ENCODE data around the gene LPP.
A peak's percentile ranks its signal among the peaks of the same experiment; 100 is the strongest.

Gene LPP

DNA sequence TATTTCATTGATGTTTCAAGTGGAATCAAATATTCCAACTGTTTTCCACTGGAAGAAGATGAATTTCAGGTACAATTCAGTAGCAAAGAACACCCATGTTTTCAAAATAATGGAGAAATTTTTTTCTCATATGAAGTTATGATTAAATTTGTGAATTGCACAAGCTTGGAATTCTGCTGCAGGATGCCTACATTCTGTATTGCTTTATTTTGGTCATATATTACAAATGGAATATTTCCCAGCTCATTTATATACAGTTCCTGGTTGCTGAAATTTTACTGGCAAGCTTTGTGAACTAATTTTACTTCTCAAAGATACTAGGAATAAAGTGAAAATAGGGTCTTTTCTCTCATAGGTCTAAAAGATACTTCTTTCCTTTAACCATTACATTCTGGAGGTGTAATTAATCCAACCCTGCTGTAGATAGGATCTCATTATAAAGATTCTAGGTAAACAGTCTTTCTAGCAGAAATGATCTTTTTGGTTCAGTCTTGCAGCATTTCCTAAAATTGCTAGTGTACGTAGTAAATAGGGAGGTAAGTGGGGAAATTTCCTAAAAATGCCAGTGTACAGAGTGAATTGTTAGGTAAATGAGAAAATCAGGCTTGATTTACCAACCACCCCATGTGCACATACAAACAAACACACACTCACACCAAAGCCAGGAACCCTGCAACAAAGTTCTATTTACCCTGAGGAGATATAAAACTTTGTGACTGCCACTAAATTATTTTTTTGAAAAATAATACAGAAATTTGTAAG, 624.3 kb downstream of the LPP start:
- no peak for DNase-seq

DNA sequence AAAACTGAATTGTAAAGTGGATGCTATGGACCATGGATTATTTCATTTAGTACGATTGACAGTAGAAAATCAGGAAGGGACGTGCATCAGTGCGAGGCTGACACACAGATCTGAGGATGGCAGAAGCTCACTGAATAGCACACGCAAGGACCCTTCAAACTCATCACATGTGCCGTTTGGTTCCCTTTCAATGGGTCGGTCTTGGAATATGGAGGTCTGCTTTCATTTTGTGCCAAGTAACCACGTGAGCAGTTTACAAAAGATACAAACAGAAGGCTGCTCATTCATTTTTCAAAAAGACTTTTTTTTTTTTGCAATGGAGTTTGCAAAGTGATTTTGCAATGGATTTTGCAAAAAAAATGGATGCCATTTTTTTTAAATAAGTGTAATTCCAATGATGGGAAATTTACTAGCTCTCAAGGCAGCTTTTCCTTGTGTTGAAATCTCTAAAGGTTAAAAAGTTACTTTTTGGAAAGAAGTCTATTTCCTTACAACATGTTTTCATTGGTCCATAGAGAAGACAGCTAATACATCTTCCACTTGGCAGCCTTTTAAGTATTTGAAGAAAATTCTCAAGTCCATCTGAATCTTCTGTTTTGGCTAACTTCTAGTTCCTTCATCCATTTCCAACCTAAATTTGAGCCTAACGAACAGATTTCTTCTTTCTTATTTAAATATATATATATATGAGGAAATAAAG, 625.5 kb downstream of the LPP start:
- no peak for DNase-seq

DNA sequence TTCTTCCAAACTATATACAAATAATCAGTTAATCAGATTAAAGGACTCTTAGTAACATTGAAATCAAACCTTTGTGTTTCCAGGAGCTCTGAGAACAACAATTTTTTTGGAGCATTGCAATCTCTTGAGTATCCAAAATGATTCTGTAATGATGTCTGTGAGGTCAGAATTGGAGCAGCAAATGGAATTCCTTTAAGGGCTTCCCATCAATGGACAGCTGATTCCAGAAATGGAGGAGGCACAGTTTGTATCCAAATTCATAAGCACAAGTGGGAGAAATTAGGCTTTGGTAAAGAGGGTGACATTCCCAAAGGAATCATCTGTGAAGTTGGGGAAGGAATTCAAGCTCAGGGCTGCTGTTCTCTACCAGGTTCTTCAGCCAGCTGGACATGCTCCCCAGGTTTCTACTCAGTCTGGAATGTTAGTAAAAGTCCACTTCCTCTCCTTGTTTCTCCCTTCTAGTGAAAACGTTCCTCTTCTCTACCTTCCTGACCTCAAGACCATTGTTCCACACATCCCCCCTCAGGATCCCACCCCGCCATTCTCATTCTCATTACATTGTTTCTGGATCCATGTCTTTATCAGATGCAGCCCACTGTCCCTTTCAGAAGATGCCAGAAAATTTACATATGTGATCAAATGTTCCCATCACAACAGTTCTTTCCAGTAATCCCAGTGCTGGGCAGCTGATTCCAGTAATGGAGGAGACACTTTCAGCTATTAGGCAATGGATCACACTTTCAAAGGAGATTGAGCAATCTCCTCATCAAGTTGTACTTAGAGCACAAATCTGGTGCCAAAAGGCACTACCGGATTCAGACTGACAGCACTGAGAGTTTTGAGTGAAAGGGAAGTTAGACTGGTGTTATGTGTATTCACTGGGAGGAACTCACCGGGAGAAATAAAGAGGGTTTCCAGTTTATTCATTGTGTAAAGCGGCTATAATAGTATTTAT, 626.5 kb downstream of the LPP start:
- DNase-seq, result no peak

DNA sequence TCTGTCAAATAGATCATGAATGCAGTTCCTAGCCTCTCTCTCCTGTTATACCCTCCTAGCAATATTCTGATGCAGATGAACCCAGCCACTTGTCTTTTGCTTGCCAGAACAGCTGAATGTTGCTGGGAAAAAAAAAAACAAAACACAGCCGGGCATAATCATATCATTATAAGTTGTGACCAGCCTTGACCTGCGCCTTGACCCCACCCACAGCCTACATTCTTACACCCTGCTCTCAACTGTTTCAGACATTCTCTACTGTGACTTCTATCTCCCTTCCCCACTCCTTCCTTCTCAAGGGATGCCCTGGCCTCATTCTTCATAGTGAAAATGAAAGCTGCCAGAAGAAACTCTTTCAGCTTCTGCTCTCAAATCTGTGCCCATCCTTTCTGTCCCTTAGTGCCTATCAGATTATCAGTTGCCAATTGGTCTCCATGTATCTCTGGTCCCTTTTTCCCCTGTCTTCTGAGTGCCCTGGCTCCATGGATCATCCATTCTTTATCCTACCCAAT, 628.7 kb downstream of the LPP start:
- no peak for DNase-seq

DNA sequence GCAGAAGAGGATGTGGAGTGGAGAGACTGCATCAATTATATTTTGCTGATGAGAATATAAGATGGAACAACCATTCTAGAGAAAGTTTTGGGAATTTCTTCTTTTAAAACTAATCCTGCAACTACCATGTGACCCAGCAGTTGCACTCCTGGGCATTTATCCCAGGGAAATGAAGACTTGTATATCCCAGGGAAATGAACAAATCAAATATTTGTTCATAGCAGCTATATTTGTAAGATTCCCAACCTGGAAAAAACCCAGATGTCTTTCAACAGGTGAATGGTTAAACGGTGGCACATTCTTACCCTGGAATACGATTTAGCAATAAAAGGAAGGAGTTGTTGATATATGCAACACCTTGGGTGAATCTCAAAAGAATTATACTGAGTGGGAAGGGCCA, 632.5 kb downstream of the LPP start:
- no peak for DNase-seq

DNA sequence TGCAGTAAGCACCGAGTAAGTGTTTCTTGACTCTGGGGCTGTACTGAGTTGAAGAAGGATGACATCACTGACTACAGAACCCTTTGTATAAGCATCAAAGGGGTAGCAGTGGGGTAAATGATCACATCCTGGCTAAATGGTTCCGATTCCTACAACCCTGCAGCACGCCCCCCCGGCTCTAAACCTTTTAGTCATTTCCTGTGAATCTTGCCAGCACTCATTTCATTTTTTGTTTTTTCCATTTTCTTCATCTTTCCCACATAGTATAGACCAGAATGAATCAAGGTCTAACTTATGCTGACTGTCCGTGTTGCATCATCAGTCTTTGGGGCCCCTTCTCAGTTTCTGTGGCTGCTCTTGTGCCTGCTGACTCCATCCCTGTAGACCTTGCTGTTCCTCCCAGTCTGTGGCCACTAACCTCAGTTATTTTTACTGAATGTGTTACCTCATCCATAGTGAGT, 634.7 kb downstream of the LPP start:
- no peak for DNase-seq

DNA sequence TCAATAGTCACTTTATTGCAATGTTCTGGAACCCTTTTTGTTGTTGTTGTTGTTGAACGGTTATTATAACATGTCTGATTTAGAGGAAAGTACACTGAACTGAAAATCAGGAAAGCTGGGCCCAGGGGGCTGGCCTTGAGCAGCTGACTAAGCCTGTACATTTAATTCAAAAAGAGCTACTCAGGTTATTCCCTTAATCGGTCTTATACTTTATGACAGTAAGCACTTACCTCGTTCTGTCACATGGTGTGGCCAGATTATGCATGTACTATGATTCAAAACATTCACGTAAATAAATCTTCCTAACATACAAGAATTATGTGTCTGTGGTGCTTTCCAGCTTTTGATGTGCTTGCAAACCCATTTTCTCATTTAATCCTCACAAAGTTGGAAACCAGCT, 635.3 kb downstream of the LPP start:
- no peak for DNase-seq

DNA sequence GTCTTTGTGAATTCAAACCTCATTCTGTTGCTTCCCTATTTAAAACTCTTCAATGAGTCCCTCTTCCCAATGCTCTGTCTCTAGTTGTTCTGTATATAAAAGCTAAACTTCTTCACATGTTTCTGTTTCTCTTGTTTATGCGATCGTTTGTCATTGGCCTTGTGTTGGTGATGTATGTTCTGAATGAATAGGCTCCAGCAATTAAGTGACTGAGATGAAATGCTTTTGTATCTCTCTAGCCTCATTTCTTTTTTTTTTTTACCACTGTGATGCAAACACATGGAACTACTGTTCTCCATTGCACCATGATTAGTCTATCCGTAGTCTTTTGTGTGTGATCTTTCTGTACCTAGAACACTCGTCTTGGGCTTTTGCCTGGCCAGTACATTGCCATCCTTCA, 637.4 kb downstream of the LPP start:
- DNase-seq, result no peak

DNA sequence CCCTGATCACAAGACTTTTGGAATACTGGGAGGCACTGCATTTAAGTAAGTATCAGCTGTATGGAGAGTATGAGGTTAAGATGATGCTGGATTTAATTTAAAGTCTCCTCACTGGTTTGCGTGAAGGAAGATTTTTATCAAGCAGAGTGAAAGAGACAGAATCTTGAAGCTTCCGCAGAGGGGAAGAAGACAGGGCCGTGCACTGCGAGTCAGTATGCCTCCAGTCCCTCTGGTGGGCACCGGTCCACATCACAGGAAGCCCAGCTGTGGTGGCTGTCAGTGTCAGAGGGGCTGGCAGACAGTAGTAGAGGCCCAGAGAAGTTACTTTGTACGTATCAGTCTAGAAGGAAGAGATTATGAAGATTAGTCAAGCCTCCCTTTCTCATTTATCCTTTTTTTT, 638.8 kb downstream of the LPP start:
- peak; percentile 29 for DNase-seq

DNA sequence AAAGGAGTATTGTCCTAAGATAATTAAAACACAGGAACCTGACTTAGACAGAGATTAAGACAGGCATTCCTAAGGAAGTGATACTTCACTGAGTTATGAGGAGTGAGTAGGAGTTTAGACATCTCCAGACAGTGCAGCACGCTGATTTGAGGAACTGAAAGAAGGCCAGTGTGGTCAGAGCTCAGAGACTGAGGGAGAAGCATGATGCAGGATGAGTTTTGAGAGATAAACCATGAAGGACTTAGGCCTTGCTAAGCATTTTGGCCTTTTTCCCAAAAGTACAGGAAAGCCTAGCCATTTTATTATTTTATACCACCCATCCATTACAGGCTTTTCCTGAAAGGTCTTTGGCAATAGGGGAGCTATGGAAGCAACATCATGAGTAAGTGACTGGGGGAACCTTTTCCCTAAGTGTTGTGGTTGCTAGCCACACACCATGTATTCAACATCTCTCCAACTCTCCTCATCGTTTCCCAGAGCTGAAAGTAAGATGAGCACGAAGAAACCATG, 642.2 kb downstream of the LPP start:
- no peak for DNase-seq

DNA sequence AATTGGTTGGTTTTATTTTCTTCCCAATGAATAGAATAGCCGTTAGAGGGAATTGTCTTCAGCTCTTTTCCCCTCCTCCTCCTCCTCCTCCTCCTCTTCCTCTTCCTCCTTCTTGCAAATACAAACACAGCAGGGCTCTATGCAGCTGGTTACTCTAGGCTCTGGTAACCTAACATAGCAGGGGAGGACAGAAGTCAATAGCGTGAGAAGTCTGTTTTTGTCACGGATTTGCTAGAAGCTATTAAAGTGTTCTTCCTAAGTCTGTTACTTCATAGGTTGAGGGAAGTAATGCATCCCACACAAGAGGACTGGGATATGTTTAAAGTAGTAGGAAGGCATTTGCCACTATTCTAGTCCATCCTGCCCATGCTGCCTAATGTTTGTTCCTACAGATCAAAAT, 643.1 kb downstream of the LPP start:
- no peak for DNase-seq

DNA sequence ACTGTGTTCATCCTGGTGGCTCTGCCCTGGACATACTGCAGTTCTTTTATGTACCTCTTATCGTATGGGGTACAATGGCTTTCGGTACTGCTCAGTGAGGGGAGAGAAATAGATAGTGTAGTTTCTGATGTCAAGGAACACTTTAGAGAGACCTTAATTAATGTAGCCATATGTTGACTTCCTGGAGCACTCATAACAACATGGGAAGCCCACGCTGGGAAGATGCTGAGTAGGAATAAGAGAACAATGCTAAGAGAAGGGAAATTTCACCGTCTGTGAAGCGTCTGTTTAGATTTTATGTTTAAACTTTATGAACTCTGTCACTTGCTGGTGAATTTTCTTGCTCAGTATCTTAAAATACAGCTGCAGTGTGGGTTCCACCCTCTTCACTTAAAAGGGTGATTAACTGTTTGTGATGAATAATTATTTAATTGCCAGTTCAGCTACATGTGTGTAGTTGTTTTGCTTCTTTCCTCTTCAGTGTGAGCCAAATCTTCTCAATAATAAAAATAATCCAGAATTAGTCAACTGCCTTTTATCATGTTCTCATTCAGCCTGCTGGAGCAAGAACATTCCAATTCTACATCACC, 644.7 kb downstream of the LPP start:
- no peak for DNase-seq

DNA sequence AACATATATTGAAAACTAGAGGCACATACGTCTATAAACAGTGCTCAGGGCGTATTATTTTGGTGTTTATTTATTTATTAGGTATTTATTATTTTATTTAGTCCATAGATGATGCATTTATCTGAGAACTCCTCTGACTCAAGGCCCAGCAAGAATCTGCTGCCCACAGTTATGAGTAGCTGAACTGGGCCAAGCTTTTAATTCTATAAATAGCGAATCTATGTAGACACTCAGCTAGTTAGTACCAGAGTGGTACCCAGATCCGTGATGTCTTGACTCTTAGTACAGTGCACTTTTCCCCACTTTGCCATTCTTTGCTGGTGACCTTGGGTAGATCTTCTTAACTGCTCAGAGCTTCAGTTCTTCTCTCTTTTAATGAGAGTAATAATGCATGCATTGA, 647.4 kb downstream of the LPP start:
- DNase-seq, result no peak

DNA sequence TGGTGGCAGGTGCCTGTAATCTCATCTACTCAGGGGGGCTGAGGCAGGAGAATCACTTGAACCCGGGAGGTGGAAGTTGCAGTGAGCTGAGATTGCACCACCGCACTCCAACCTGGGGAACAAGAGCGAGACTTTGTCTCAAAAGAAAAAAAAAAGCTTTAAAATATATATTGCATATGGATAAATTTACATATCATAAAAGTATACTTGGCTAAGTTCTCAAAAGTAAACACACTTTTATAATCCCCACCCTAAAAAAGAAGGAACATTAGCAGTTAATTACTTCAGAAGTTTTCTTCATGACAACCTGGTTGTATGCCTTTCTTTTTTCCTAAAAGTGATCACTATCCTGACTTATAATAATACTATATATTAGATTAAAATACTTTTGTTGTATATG, 648.7 kb downstream of the LPP start:
- DNase-seq, result no peak

DNA sequence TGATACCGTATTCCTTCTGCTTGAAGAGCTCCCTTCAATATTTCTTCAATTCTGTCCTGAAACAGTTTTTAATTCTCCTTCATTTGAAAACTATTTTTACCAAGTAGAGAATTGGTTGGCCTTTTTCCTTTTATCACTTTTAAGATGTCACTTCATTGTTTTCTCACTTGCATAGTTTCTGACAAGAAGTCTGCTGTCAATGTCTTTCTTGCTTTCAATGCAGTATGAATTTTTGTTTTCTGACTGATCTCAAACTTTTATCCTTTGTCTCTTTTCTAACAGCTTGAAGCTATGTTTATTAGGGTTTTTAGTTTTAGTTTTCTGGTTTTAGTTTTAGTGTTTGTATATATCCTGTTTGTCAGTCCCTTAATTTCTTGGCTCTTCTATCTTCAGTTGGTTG, 653.0 kb downstream of the LPP start:
- DNase-seq, result no peak

DNA sequence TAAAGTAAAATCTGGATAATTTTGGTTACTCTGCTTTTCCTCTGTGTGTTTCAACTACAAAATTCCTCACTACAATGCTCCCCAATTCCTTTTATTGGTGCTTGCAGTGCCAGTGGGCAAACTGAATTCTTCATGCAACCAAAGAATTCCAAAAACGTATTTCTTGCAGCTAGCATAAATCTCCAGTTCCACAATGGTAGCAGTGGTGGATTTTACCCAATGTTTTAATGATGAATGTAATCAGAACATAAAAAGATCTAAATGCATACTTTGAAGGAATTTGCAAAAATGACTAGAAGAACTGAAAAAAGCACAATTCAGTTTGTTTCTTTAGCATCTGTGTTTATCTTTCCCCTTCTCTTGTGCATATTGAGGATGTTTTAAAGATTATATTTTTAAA, 658.2 kb downstream of the LPP start:
- DNase-seq, result no peak

DNA sequence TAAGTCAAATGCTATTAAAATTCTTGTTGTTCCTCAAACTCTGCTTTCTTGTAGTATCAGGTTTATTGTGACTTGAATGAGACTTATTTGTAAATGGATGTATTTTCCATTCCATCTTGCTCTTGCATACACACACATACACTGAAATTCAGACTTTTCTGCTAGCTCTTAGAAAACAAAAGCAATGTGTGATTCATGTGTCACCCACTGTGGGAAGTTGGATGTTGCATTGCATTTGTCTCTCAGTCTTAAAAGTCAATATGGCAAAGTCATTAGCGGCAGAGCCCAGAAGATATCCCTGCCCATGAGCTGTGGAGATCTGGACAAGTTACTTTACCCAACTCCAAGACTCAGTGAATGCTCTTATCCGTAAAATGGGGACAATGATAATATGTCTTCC, 660.6 kb downstream of the LPP start:
- DNase-seq, result no peak

DNA sequence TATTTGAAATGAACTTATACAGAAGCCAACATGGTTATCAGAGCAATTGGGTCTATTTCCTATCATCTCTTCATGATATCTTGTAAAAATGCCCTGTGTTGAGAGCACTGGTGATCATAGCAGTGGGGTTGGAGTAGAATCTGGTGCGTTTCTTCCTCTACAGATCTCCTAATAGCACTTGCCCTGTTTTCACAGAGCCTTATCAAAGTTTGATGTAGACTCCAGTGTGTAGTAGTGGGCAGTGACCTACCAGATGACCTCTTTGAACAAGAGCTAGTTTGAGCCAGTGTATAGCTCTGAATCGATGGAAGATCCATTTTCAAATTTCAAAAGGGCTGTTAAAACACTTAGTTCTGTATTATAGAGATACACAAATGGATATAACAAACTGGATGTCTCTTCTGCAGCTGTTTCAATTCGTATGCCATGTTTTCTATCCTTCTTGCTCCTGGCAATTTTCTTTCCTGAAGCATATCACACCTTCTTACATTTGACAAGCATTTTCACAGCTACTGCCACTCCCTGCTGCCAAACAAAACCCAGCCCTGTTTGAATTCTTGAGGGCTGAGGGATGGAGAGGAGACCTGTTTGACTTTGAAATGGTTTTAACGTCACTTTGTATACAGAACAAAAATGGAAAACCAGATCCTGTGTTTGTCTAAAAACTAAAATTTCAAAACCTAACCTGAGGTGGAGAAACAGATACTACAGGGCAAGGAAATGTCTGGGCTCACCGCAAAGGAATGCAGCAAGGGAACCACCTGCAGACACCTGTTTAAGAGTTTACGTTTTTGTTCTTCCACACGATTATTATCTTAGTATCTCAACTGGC, 663.4 kb downstream of the LPP start:
- no peak for DNase-seq

DNA sequence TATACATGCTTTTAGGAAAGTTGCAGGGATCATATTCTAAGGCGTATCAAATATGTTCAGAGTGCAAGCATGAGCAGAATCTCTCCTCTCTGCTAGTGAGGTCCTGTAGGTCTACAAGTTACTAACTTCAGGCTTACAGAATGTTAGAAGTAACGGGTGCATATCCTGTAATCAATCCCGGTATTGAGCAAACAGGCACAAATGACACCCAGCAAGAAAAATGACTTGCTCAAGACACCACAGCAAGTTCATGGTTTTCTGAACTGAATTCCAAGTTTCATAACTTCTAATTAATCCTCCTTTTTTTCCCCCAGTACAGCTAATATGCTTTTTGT, 663.9 kb downstream of the LPP start:
- no peak for DNase-seq

DNA sequence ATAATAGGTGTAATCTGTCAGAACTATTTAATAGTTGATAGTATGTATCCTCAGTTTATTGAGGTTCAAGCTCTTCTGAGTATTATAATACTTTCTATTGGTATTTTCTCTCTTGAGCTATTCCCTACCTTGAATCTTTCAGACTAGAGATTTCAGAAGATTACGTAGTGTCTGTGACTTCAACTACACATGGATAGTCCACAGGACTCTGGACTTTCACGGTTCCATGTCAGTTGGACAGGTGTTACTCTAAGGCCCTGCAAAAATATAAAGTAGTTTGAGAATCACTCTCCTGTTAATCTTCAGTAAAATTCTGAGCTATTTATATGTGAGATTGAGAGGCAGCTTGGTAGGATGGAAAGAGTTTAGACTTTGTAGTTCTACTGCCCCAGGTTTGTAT, 664.3 kb downstream of the LPP start:
- no peak for DNase-seq

DNA sequence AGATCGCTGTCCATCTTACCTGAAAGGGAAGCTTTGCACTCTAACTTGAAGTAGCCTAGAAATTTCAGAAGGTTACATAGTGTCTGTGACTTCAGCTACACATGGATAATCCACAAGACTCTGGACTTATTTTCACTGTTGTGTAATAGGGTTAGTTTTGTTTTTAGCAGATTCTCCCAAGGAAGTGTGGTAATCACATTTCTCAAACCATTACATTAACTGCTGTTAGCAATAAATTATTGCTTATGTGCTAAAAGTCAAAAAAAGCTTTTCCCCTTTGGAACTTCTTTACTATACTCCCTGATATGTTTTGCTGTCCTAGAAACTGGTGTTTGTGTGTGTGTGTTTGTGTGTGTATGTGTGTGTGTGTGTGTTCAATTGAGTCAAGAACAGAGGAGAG, 666.0 kb downstream of the LPP start:
- DNase-seq, result no peak

DNA sequence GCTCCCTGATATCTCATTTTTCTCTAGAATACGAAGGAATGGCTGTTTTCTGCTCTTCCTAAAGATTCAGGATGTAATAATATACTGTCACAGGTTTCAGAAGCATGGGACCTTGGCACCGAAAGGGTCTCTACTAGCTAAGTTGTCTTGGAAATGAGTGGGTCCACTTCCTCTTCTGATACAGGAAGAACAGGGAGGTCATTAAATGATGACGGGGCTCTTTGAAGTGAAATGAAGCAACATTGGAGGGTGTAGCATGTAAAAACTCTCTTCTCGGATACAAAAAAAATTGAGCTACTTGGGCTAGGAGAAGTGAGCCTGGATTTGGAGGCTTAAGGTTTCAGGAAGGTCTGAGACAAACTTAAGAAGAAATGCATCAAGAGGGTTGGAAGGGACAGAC, 668.0 kb downstream of the LPP start:
- DNase-seq, result no peak
